Forelimb muscle (tissue), 1 donor: ENCODE measurements around the gene NPLOC4. TPM values are rescaled to one million over a fixed set of nuclear protein-coding genes. Genes with fewer than 3 reads are reported as not detected.
"Not testable (repeated sequence)": the region's sequence is repeated elsewhere in the genome, so short reads cannot be mapped to it uniquely, and the experiment has no call there.

Experiments used
- DNase-seq: peaks from one replicate; pipeline ENCODE4 v3.0.0-alpha.2; 2013; ENCODE audit warnings: low read depth
- polyA plus RNA-seq: library from polyadenylated mRNA; unstranded; fragments of 120-200 nt; gene quantifications from one replicate; pipeline ENCODE4 v1.2.1, GENCODE V29; 2013; ENCODE audit not compliant: insufficient read length

The NPLOC4 gene
- polyA plus RNA-seq, 1 donor: 57.9 TPM

- DNase-seq: no peak
These were observed 101.9 kb downstream of the NPLOC4 start for GRCh38 chr17:81535007-81535328.

- DNase-seq: no peak
These were observed 102.5 kb downstream of the NPLOC4 start for GRCh38 chr17:81534157-81535006.

GRCh38 chr17:81533339-81534141 lies 103.4 kb downstream of the NPLOC4 start:
- DNase-seq: no peak

GRCh38 chr17:81532490-81533287 lies 104.2 kb downstream of the NPLOC4 start:
- DNase-seq: no peak

- DNase-seq: not testable (repeated sequence)
These were observed 104.9 kb downstream of the NPLOC4 start for GRCh38 chr17:81531998-81532404.

GRCh38 chr17:81531013-81531412 lies 105.9 kb downstream of the NPLOC4 start:
- not testable (repeated sequence) for DNase-seq

GRCh38 chr17:81529437-81529803 lies 107.5 kb downstream of the NPLOC4 start:
- DNase-seq: no peak

- no peak for DNase-seq
These were observed 108.1 kb downstream of the NPLOC4 start for GRCh38 chr17:81528651-81529436.

- no peak for DNase-seq
These were observed 108.6 kb downstream of the NPLOC4 start for GRCh38 chr17:81528384-81528650.

- DNase-seq: no peak
These were observed 109.1 kb downstream of the NPLOC4 start, which contains the start of gene FSCN2 for GRCh38 chr17:81527591-81528383. Gene FSCN2 (plus strand): TSS chr17:81528377. CDS start chr17:81528532, 155 bp downstream.

- DNase-seq: no peak
These were observed 110.0 kb downstream of the NPLOC4 start for GRCh38 chr17:81526662-81527571.

- DNase-seq: no peak
These were observed 112.1 kb downstream of the NPLOC4 start for GRCh38 chr17:81524865-81525159.

- DNase-seq: no peak
These were observed 112.7 kb downstream of the NPLOC4 start for GRCh38 chr17:81524039-81524864.

GRCh38 chr17:81523402-81524038 lies 113.4 kb downstream of the NPLOC4 start:
- no peak for DNase-seq

GRCh38 chr17:81522491-81523401 lies 114.2 kb downstream of the NPLOC4 start:
- no peak for DNase-seq

GRCh38 chr17:81520021-81520901 lies 116.7 kb downstream of the NPLOC4 start:
- no peak for DNase-seq
